Heart left ventricle (tissue), 16 donors: ENCODE data around the gene VAPA. TPM values are rescaled to one million over a fixed set of nuclear protein-coding genes. Genes with fewer than 3 reads are reported as not detected.

Source experiments
- ATAC-seq, 4 donors: fragments of 200-7000 bp; cut with Tn5 transposase; one replicate each; pipeline ENCODE4 v1.9.1; 2020 to 2022; ENCODE audit warnings: moderate library complexity in 4 of 4, mild to moderate bottlenecking in 3 of 4, moderate number of reproducible peaks in 1 of 4
- DNase-seq, 5 donors: peaks; one replicate each; pipeline ENCODE4 v3.0.0-alpha.2; 2020
- H3K27ac ChIP-seq, 12 donors: fragments of 200-600 bp; sonication (generic) in 4 of 12; one replicate each; pipeline versions ENCODE4 v1.5.0 to v1.8.0; 2016 to 2022; ENCODE audit warnings: mild to moderate bottlenecking in 2 of 12
- H3K27me3 ChIP-seq, 9 donors: fragments of 200-600 bp; sonication (generic) in 2 of 9; one replicate each; pipeline versions ENCODE4 v1.5.1 to v1.8.0; 2016 to 2022; ENCODE audit warnings: mild to moderate bottlenecking in 3 of 9
- H3K36me3 ChIP-seq, 9 donors: fragments of 200-600 bp; sonication (generic) in 2 of 9; one replicate each; pipeline versions ENCODE4 v1.5.0 to v1.8.0; 2018 to 2022; ENCODE audit warnings: mild to moderate bottlenecking in 2 of 9
- H3K4me1 ChIP-seq, 12 donors: fragments of 200-600 bp; sonication (generic) in 4 of 12; one replicate each; pipeline versions ENCODE4 v1.5.0 to v1.8.0; 2016 to 2022; ENCODE audit warnings: mild to moderate bottlenecking in 3 of 12
- H3K4me3 ChIP-seq, 12 donors: fragments of 200-600 bp; sonication (generic) in 4 of 12; one replicate each; pipeline versions ENCODE4 v1.5.0 to v1.8.0; 2017 to 2022; ENCODE audit warnings: mild to moderate bottlenecking in 9 of 12, moderate library complexity in 4 of 12
- H3K9me3 ChIP-seq, 12 donors: fragments of 200-600 bp; sonication (generic) in 4 of 12; one replicate each; pipeline versions ENCODE4 v1.5.0 to v1.8.0; 2016 to 2022; ENCODE audit warnings: mild to moderate bottlenecking in 1 of 12
- CTCF ChIP-seq, 12 donors: fragments of 200-600 bp; sonication (generic) in 4 of 12; IDR thresholded peaks; one replicate each; pipeline versions ENCODE4 v1.5.0 to v1.8.0; 2018 to 2022; ENCODE audit warnings: antibody characterized with exemption in 12 of 12, mild to moderate bottlenecking in 5 of 12
- POLR2A ChIP-seq, 2 donors: fragments of 450-650 bp; IDR thresholded peaks; one replicate each; pipeline ENCODE4 v1.6.1; 2017; ENCODE audit warnings: antibody characterized with exemption in 2 of 2, mild to moderate bottlenecking in 2 of 2, moderate library complexity in 2 of 2
- WGBS, 4 donors: extraction: QIAGEN DNeasy Blood & Tissue Kit in 2 of 4; methylation state at CpG; one replicate each; pipeline versions ENCODE4 v1.1.5 to v1.1.7; 2013 to 2018; 5-methylcytosine and 5-hydroxymethylcytosine counted together
- intact Hi-C, 10 donors: fragments of 100-400 bp; cut with DNase I; formaldehyde crosslinking; loops; one replicate each; pipeline versions ENCODE4 v1.11.1 to v1.14.2; 2022
- polyA plus RNA-seq, 2 donors: library from polyadenylated mRNA; stranded (reverse); fragments of 200-250 nt; gene quantifications; one replicate each; pipeline ENCODE4 v1.2.3, GENCODE V29; 2013
- total RNA-seq, 9 donors: library from RNA; depleted of rRNA in 2 of 9; stranded (reverse); fragments of >200 nt in 2 of 9; fragmentation: NEBNext Ultra II Directional in 3 of 9; extraction: Animal tissue kit (Norgen Biotek cat#: 25700) in 3 of 9; gene quantifications; one replicate each; pipeline versions ENCODE4 v1.1.0 to v1.2.4, GENCODE V29; 2016 to 2023
- donor health status: ischemic (EF 13 %, LVEDD 7.1; RV severe dilation, severe dysfunction).
- donor health status: healthy with polysubstance abuse.
- donor health status: DM: no; HTN: yes; CAD: no.
- donor health status: DM: no; HTN: no; CAD: no.
- donor health status: ischemic (EF 25% LVEDD 6.9; RV normal size, moderate dysfunction).
- donor health status: ischemic (EF 25% LVEDD 5.7; RV mildly dilated, moderate dysfunction).
- donor health status: healthy.
- donor health status: DM: yes; HTN: yes; CAD: no.
- donor health status: ischemic (EF 35%, LVEDD 5.7; RV mildly dilated, moderate dysfunction).
- donor health status: nonischemic (EF 11% LVEDD 7.7; RV severe dilation, severe dysfunction).
- donor health status: DM: yes; HTN: yes; CAD: no.
- donor health status: PGD.
- donor health status: ischemic (EF 29% LVEDD 5.4; RV normal size, mild dysfunction).
- donor health status: nonischemic (EF 23%, LVEDD 6.1; RV moderate dilation, normal function).

VAPA gene
- total and polyA plus RNA-seq, 11 donors, result 107 to 289 (median 201) TPM

- Histone ChIP-seq H3K4me3 (peak overlapping the region in 10 of 12 donors; percentile 71 to 97 (median 94)), H3K4me1 (peaks cover 3 to 66% (median 60%) of the 10 kb centered on the region in 12 donors), H3K36me3 (no peaks in the 10 kb centered on the region), H3K27ac (peak overlapping the region in 8 of 12 donors; percentile 99 to 100 (median 99)), H3K27me3 (no peaks in the 10 kb centered on the region), H3K9me3 (no peaks in the 10 kb centered on the region)
- TF ChIP-seq POLR2A (IDR thresholded peaks at IDR 0.05) (no peak), CTCF (IDR thresholded peaks at IDR 0.05) (no peak)
- DNase-seq, result no peak
- WGBS, 4 donors, result 10 to 19% (median 13%) methylated on average over 2 of the region's 2 CpGs
- intact Hi-C loops, result loop anchor here in 7 of 10 donors (5.0 to 10.0 kb wide), 8 partner anchors 71 to 341 kb away; partner anchors contain the start of genes RAB31 (in 2 of the 7) and PPP4R1 (in 1 of the 7)
- no peak for ATAC-seq
Measured at GRCh38 chr18:9916077-9916639, 2.3 kb downstream of the VAPA start.

- intact Hi-C loops, result loop anchor here in 7 of 10 donors (5.0 to 10.0 kb wide), 8 partner anchors 72 to 342 kb away; partner anchors contain the start of genes RAB31 (in 2 of the 7) and PPP4R1 (in 1 of the 7)
- peaks cover 3 to 70% (median 62%) of the 10 kb centered on the region in 12 donors for H3K4me1 ChIP-seq
- no peaks in the 10 kb centered on the region for H3K36me3 ChIP-seq
- no peaks in the 10 kb centered on the region for H3K27me3 ChIP-seq
- 60 to 77% (median 66%) methylated on average over 3 of the region's 3 CpGs for WGBS, 4 donors
- TF ChIP-seq POLR2A (IDR thresholded peaks at IDR 0.05) (no peak), CTCF (IDR thresholded peaks at IDR 0.05) (no peak)
- ATAC-seq (no peak), DNase-seq (no peak)
- peak overlapping the region in 3 of 12 donors; percentile 71 to 95 (median 92) for H3K4me3 ChIP-seq
- peak overlapping the region in 1 of 12 donors; percentile 100 for H3K27ac ChIP-seq
- H3K9me3 ChIP-seq, result no peaks in the 10 kb centered on the region
Measured at GRCh38 chr18:9916808-9917207, 3.0 kb downstream of the VAPA start.

GRCh38 chr18:9918016-9918680, 4.3 kb downstream of the VAPA start:
- Histone ChIP-seq H3K4me3 (peak overlapping the region in 5 of 12 donors; percentile 0 to 12 (median 7)), H3K4me1 (peaks cover 3 to 78% (median 68%) of the 10 kb centered on the region in 12 donors)

More at GRCh38 chr18:9918016-9918680, 4.3 kb downstream of the VAPA start:
- intact Hi-C loops, result loop anchor here in 7 of 10 donors (5.0 to 10.0 kb wide), 8 partner anchors 73 to 343 kb away; partner anchors contain the start of genes RAB31 (in 2 of the 7) and PPP4R1 (in 1 of the 7)
- DNase-seq (no peak), ATAC-seq (no peak)
- no peaks in the 10 kb centered on the region for H3K36me3 ChIP-seq
- WGBS, 4 donors, result 5 to 13% (median 13%) methylated on average over 2 of the region's 2 CpGs
- H3K27me3 ChIP-seq, result no peaks in the 10 kb centered on the region
- no peak for TF ChIP-seq POLR2A (IDR thresholded peaks at IDR 0.05)
- TF ChIP-seq CTCF (IDR thresholded peaks at IDR 0.05), result no peak
- H3K27ac ChIP-seq, result peak overlapping the region in 7 of 12 donors; percentile 8 to 48 (median 14)
- no peaks in the 10 kb centered on the region for H3K9me3 ChIP-seq
